Upper lobe of right lung (tissue), 1 donor: ENCODE results near the gene SLC26A9. TPM values are rescaled to one million over a fixed set of nuclear protein-coding genes. Genes with fewer than 3 reads are reported as not detected.

Source experiments
- ATAC-seq: fragments of 200-7000 bp; cut with Tn5 transposase; one replicate; pipeline ENCODE4 v1.9.1; 2020; ENCODE audit warnings: mild to moderate bottlenecking, moderate library complexity
- DNase-seq: peaks from one replicate; pipeline ENCODE4 v3.0.0-alpha.2; 2020
- H3K27ac ChIP-seq: fragments of 200-600 bp; one replicate; pipeline ENCODE4 v1.8.0; 2022
- H3K27me3 ChIP-seq: fragments of 200-600 bp; one replicate; pipeline ENCODE4 v1.8.0; 2022; ENCODE audit warnings: mild to moderate bottlenecking
- H3K36me3 ChIP-seq: fragments of 200-600 bp; one replicate; pipeline ENCODE4 v1.8.0; 2022
- H3K4me1 ChIP-seq: fragments of 200-600 bp; one replicate; pipeline ENCODE4 v1.8.0; 2022
- H3K4me3 ChIP-seq: fragments of 200-600 bp; one replicate; pipeline ENCODE4 v1.8.0; 2022; ENCODE audit warnings: mild to moderate bottlenecking
- H3K9me3 ChIP-seq: fragments of 200-600 bp; one replicate; pipeline ENCODE4 v1.8.0; 2022
- intact Hi-C: fragments of 100-400 bp; cut with DNase I; formaldehyde crosslinking; loops from one replicate; pipeline ENCODE4 v1.11.0; 2022
- total RNA-seq: library from RNA; stranded (reverse); fragmentation: NEBNext Ultra II Directional; extraction: Animal tissue kit (Norgen Biotek cat#: 25700); gene quantifications from one replicate; pipeline ENCODE4 v1.2.1, GENCODE V29; 2021
- TF ChIP-seq, protein P1 (sequence below): fragments of 200-600 bp; IDR thresholded peaks from one replicate; pipeline ENCODE4 v1.8.0; 2022; ENCODE audit warnings: antibody characterized with exemption
- donor health status: DM: no; HTN: yes; CAD: no; lungs with severe emphysema.

Gene SLC26A9
- total RNA-seq, 1 donor from 2014 or later, result 21.7 TPM

- Histone ChIP-seq H3K4me3 (no peak overlapping the region), H3K36me3 (no peaks in the 10 kb centered on the region), H3K27me3 (no peaks in the 10 kb centered on the region), H3K27ac (no peak overlapping the region), H3K4me1 (peaks cover 20% of the 10 kb centered on the region), H3K9me3 (no peaks in the 10 kb centered on the region)
- intact Hi-C loops, result no loop called here
- TF ChIP-seq, protein P1, sequence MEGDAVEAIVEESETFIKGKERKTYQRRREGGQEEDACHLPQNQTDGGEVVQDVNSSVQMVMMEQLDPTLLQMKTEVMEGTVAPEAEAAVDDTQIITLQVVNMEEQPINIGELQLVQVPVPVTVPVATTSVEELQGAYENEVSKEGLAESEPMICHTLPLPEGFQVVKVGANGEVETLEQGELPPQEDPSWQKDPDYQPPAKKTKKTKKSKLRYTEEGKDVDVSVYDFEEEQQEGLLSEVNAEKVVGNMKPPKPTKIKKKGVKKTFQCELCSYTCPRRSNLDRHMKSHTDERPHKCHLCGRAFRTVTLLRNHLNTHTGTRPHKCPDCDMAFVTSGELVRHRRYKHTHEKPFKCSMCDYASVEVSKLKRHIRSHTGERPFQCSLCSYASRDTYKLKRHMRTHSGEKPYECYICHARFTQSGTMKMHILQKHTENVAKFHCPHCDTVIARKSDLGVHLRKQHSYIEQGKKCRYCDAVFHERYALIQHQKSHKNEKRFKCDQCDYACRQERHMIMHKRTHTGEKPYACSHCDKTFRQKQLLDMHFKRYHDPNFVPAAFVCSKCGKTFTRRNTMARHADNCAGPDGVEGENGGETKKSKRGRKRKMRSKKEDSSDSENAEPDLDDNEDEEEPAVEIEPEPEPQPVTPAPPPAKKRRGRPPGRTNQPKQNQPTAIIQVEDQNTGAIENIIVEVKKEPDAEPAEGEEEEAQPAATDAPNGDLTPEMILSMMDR, result no peak
- DNase-seq (peak; percentile 59), ATAC-seq (peak; percentile 19)
Measured at GRCh38 chr1:205961405-205961804, 18.1 kb upstream of the SLC26A9 start.

DNA sequence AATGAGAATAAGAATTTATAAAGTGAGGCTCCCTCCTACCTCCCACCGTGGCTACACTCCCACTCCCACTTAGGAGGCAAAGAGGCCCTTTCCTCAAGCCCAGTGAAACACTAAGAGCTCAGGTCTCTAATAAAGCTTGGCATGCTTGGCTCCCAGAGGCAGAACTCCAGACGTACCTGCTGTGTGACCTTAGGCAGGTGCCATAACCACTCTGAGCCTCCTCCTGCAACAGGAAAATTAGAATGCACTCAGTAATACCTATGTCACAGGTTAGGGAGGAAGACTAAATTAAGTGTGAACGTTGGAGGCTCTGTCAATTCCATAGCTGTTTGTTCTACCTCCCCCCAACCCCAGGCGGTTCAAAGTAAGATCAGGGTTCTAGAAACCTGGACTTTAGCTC lies 16.5 kb upstream of the SLC26A9 start:
- Histone ChIP-seq H3K4me3 (no peak overlapping the region), H3K27ac (no peak overlapping the region), H3K36me3 (no peaks in the 10 kb centered on the region), H3K4me1 (peaks cover 20% of the 10 kb centered on the region), H3K27me3 (no peaks in the 10 kb centered on the region), H3K9me3 (no peaks in the 10 kb centered on the region)
- TF ChIP-seq, protein P1, result no peak
- ATAC-seq (no peak), DNase-seq (peak; percentile 12)
- intact Hi-C loops, result no loop called here

DNA sequence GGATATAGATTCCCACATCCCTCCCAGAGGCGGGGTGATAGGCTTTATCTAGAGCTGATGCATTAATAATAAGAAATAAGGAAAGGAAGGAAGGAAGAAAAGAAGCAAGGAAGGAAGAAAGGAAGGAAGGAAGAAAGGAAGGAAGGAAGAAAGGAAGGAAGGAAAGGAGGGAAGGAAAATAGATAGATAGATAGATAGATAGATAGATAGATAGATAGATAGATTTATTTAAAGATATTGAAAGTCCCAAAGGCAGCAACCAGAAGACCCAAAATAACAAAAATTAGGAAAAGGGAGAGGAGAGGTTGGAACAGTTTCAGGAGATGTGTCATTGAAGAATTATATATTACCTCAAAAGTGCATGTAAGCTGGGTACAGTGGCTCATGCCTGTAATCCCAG lies 12.2 kb upstream of the SLC26A9 start:
- intact Hi-C loops, result no loop called here
- no peaks in the 10 kb centered on the region for H3K27me3 ChIP-seq
- no peak overlapping the region for H3K27ac ChIP-seq
- no peaks in the 10 kb centered on the region for H3K9me3 ChIP-seq
- no peaks in the 10 kb centered on the region for H3K36me3 ChIP-seq
- no peaks in the 10 kb centered on the region for H3K4me1 ChIP-seq
- ATAC-seq (no peak), DNase-seq (no peak)
- no peak overlapping the region for H3K4me3 ChIP-seq
- TF ChIP-seq, protein P1, result no peak

DNA sequence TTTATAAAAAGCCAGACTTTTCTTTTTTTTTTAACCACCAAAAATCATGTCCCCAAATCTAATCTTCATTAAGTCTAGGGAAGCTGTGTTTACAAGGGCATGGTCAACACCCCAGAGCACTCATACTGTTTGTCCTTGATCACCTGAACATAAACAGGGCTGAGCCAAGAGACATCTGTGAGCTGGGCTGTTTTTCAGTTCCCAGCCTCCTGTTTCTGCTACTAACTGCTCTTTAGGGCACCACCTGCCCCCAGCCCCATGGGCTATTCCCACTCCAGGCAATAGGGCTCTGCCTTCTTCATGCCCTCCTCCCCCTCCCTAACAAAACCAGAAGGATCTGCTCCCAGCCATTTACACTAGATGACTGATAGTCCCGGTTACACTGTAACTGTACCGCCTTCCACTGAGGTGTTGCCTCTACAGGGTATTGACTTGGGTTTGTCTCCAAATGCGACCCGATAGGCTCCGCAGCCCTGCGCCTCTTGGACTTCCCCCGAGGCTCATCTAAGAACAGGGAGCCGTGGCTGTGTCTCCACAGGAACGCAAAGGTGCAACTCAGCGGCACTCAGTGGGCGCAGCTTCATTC lies 11.7 kb upstream of the SLC26A9 start:
- no peak overlapping the region for H3K4me3 ChIP-seq
- H3K27me3 ChIP-seq, result no peaks in the 10 kb centered on the region
- no peaks in the 10 kb centered on the region for H3K4me1 ChIP-seq
- H3K9me3 ChIP-seq, result no peaks in the 10 kb centered on the region
- H3K36me3 ChIP-seq, result no peaks in the 10 kb centered on the region
- H3K27ac ChIP-seq, result no peak overlapping the region
- ATAC-seq (no peak), DNase-seq (no peak)
- intact Hi-C loops, result no loop called here
- TF ChIP-seq, protein P1, result no peak

DNA sequence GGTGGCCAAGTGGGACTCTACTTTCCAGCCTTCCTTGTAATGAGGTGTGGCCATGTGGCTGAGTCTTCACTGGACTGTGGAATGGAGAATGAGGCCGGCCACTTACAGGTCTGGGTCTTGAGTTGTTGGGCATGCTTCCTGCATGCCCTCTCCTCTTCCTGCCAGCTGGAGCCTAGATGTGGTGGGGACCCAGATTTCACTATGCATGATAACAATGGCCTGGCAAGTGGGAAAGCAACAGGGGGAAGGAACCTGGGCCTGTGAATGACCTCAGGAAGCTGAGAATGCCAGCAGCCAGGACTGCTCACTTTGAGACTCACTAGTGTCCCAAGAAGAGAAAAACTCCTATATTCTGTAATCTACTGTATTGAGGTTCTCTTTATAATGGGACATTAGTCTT lies 8.5 kb upstream of the SLC26A9 start:
- H3K4me1 ChIP-seq, result no peaks in the 10 kb centered on the region
- no peaks in the 10 kb centered on the region for H3K27me3 ChIP-seq
- ATAC-seq (no peak), DNase-seq (no peak)
- H3K9me3 ChIP-seq, result no peaks in the 10 kb centered on the region
- H3K4me3 ChIP-seq, result no peak overlapping the region
- intact Hi-C loops, result no loop called here
- TF ChIP-seq, protein P1, result no peak
- H3K27ac ChIP-seq, result no peak overlapping the region
- H3K36me3 ChIP-seq, result no peaks in the 10 kb centered on the region
